Liver (tissue), 3 donors: ENCODE data around the gene PCDHGB1.

ENCODE experiments used
- CTCF ChIP-seq: fragments of 150-350 bp; IDR thresholded peaks from 2 replicates; pipeline ENCODE4 v1.5.1; 2017; ENCODE audit warnings: improper control_type of control experiment, low read depth, low read length; ENCODE audit not compliant: missing input control
- EGR1 ChIP-seq, 2 donors: IDR thresholded peaks; 2 replicates each; pipeline ENCODE4 v1.6.1; 2016 to 2018; ENCODE audit warnings: antibody characterized with exemption in 2 of 2, low read depth in 2 of 2
- JUND ChIP-seq, 2 donors: IDR thresholded peaks; 2 replicates each; pipeline ENCODE4 v1.6.1; 2016; ENCODE audit warnings: antibody characterized with exemption in 2 of 2
- SP1 ChIP-seq: IDR thresholded peaks from 2 replicates; pipeline ENCODE4 v1.6.1; 2018; ENCODE audit warnings: antibody characterized with exemption, mild to moderate bottlenecking
- TAF1 ChIP-seq: conservative IDR thresholded peaks from 2 replicates; pipeline ENCODE4 v1.6.1; 2016; ENCODE audit warnings: antibody characterized with exemption, mild to moderate bottlenecking
- YY1 ChIP-seq: IDR thresholded peaks from 2 replicates; pipeline ENCODE4 v1.6.1; 2016; ENCODE audit warnings: antibody characterized with exemption, mild to moderate bottlenecking
- ZBTB33 ChIP-seq: IDR thresholded peaks from 2 replicates; pipeline ENCODE4 v1.6.1; 2016; ENCODE audit warnings: antibody characterized with exemption
- donor health status: healthy.
- donor health status: healthy.

GRCh38 chr5:141366016-141366896 is 16.4 kb downstream of the PCDHGB1 start:
- TF ChIP-seq CTCF, result no peak
- no peak for TF ChIP-seq YY1
- no peak for TF ChIP-seq JUND (IDR thresholded peaks at IDR 0.05)
- no peak for TF ChIP-seq TAF1
- TF ChIP-seq SP1, result no peak
- no peak for TF ChIP-seq ZBTB33
- no peak for TF ChIP-seq EGR1 (IDR thresholded peaks at IDR 0.05; ENCODE audit: low read depth in 2 of 2)
